ENCODE measurements around the gene NUFIP1.

DNA sequence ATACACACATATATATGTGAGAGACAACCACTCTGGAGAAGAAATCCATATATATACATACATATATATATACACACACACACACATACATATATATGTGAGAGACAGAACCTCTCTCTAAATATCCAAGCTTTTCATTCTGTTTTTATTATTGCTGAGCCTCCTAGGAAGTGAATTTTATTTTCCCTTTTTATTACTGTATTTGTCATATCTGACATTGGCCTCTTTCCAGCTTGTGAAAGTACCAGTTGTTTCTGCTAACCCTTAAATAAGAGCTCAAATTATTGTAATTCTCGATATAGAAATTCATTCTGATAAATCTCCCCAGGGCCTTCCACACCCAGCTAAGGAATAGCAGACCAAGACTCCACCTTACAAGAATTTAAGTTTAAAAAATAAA lies 81.0 kb downstream of the NUFIP1 start:
- no peak for TF ChIP-seq POLR2AphosphoS5 (IDR thresholded peaks at IDR 0.05; ENCODE audit: borderline replicate concordance, low read depth, low read length)
- TF ChIP-seq EZH2 (IDR thresholded peaks at IDR 0.05) = no peak
- no peak for TF ChIP-seq FOXP2 (optimal IDR thresholded peaks at IDR 0.05; ENCODE audit: control extremely low read depth, extremely low read length, insufficient read depth)

Data from SK-N-MC (cell line).